ENCODE results near the gene MOG. TPM values are rescaled to one million over a fixed set of nuclear protein-coding genes. Genes with fewer than 3 reads are reported as not detected.

The MOG gene
- total and polyA plus RNA-seq, 2 experiments from 2014 or later: 0.55 to 2.5 TPM

DNA sequence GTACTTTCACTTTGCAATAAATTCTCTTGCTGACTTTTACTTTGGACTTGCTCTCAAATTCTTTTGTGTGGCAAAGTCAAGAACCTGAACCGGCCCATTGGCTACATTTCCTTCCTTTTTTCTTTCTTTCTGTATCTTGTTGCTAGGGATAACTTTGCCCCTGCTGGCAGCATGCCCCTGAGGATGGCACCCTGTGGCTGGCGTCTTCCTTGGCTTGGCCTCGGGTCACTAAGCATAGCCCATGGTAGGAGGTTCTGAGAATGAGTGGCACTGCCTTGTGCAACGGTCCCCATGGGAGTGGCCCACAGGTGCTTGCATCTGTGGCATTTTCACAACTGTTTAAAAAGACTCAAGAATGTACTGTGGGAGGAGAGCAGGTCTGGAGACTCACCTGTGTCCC, 52.3 kb downstream of the MOG start (continued):
- TF ChIP-seq, protein P1, sequence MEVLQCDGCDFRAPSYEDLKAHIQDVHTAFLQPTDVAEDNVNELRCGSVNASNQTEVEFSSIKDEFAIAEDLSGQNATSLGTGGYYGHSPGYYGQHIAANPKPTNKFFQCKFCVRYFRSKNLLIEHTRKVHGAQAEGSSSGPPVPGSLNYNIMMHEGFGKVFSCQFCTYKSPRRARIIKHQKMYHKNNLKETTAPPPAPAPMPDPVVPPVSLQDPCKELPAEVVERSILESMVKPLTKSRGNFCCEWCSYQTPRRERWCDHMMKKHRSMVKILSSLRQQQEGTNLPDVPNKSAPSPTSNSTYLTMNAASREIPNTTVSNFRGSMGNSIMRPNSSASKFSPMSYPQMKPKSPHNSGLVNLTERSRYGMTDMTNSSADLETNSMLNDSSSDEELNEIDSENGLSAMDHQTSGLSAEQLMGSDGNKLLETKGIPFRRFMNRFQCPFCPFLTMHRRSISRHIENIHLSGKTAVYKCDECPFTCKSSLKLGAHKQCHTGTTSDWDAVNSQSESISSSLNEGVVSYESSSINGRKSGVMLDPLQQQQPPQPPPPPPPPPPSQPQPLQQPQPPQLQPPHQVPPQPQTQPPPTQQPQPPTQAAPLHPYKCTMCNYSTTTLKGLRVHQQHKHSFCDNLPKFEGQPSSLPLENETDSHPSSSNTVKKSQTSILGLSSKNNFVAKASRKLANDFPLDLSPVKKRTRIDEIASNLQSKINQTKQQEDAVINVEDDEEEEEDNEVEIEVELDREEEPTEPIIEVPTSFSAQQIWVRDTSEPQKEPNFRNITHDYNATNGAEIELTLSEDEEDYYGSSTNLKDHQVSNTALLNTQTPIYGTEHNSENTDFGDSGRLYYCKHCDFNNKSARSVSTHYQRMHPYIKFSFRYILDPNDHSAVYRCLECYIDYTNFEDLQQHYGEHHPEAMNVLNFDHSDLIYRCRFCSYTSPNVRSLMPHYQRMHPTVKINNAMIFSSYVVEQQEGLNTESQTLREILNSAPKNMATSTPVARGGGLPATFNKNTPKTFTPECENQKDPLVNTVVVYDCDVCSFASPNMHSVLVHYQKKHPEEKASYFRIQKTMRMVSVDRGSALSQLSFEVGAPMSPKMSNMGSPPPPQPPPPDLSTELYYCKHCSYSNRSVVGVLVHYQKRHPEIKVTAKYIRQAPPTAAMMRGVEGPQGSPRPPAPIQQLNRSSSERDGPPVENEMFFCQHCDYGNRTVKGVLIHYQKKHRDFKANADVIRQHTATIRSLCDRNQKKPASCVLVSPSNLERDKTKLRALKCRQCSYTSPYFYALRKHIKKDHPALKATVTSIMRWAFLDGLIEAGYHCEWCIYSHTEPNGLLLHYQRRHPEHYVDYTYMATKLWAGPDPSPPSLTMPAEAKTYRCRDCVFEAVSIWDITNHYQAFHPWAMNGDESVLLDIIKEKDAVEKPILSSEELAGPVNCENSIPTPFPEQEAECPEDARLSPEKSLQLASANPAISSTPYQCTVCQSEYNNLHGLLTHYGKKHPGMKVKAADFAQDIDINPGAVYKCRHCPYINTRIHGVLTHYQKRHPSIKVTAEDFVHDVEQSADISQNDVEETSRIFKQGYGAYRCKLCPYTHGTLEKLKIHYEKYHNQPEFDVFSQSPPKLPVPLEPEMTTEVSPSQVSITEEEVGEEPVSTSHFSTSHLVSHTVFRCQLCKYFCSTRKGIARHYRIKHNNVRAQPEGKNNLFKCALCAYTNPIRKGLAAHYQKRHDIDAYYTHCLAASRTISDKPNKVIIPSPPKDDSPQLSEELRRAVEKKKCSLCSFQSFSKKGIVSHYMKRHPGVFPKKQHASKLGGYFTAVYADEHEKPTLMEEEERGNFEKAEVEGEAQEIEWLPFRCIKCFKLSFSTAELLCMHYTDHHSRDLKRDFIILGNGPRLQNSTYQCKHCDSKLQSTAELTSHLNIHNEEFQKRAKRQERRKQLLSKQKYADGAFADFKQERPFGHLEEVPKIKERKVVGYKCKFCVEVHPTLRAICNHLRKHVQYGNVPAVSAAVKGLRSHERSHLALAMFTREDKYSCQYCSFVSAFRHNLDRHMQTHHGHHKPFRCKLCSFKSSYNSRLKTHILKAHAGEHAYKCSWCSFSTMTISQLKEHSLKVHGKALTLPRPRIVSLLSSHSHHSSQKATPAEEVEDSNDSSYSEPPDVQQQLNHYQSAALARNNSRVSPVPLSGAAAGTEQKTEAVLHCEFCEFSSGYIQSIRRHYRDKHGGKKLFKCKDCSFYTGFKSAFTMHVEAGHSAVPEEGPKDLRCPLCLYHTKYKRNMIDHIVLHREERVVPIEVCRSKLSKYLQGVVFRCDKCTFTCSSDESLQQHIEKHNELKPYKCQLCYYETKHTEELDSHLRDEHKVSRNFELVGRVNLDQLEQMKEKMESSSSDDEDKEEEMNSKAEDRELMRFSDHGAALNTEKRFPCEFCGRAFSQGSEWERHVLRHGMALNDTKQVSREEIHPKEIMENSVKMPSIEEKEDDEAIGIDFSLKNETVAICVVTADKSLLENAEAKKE (CRISPR knock-in tag; IDR thresholded peaks at IDR 0.05): no peak
- TF ChIP-seq POLR2AphosphoS5 (IDR thresholded peaks at IDR 0.05; ENCODE audit: low read depth) (no peak), NANOG (IDR thresholded peaks at IDR 0.05; ENCODE audit: borderline replicate concordance) (no peak), EZH2 (IDR thresholded peaks at IDR 0.05; ENCODE audit: low read depth, unreplicated experiment) (no peak)
- TF ChIP-seq, protein P2, sequence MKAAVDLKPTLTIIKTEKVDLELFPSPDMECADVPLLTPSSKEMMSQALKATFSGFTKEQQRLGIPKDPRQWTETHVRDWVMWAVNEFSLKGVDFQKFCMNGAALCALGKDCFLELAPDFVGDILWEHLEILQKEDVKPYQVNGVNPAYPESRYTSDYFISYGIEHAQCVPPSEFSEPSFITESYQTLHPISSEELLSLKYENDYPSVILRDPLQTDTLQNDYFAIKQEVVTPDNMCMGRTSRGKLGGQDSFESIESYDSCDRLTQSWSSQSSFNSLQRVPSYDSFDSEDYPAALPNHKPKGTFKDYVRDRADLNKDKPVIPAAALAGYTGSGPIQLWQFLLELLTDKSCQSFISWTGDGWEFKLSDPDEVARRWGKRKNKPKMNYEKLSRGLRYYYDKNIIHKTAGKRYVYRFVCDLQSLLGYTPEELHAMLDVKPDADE (IDR thresholded peaks at IDR 0.05): no peak

DNA sequence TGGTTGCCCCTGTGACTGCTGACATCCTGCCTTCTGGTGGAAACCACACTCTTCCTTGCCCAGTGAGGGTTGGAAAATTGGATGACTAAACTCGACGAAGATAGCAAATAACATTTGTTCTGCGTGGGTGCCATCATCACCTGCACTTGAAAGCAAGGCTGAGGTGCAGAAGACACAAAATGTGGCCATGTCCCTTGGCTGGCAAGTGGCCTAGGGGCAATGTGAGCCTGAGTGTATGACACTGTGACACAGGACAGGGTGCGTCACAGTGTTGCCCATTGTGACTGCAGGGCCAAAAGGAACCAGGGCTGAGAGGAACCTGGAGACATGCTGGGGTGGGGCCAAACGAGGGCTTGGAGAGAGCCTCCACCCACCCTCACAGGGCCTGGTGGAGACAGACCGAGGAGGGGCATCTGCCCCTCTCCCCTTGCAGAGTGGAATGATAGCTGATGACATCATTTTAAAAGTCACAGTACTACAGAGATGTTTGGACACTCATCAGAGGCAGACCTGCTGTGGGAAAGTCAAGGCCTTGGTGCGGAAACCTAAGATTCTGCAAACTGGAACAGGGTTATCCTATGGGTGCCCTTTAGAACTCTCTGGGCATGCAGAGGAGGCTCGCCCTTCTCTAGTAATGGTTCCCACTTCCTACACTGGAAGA, 53.5 kb downstream of the MOG start:
- no peaks in the 10 kb centered on the region for H3K36me3 Mint-ChIP-seq (ENCODE audit: low read depth)
- peaks cover 11% of the 10 kb centered on the region for H3K27me3 Mint-ChIP-seq (ENCODE audit: insufficient read depth, low read depth, poor library complexity)
- Histone ChIP-seq H3K79me2 (replicated peaks; ENCODE audit: insufficient read depth) (no peaks in the 10 kb centered on the region), H3K4me2 (no peak overlapping the region), H3F3A (replicated peaks; ENCODE audit: low read depth) (no peaks in the 10 kb centered on the region), H3K4me3 (no peak overlapping the region), H3K4me1 (ENCODE audit: insufficient read depth) (peaks cover 7% of the 10 kb centered on the region; the same call in 1 of the 2 replicates), H4K20me1 (replicated peaks; ENCODE audit: insufficient read depth) (no peaks in the 10 kb centered on the region), H3K27ac (ENCODE audit: low read depth) (no peak overlapping the region), H3K9me2 (ENCODE audit: insufficient read depth) (0 out of 2 replicates have a peak, but pooled peaks cover 5% of the 10 kb centered on the region), H2AFZ (no peak overlapping the region), H3K36me3 (ENCODE audit: insufficient read depth) (no peaks in the 10 kb centered on the region), H3K27me3 (ENCODE audit: insufficient read depth) (no peaks in the 10 kb centered on the region)
- no peak overlapping the region for H3K4me3 Mint-ChIP-seq
- no peak for ATAC-seq
- no peaks in the 10 kb centered on the region for H3K9me3 Mint-ChIP-seq
- DNase-seq (ENCODE audit: low spot score): no peak
- peaks cover 10% of the 10 kb centered on the region for H3K4me1 Mint-ChIP-seq
- H3K27ac Mint-ChIP-seq: no peak overlapping the region
- no peak for TF ChIP-seq EZH2phosphoT487 (IDR thresholded peaks at IDR 0.05; ENCODE audit: unreplicated experiment)
- TF ChIP-seq, protein P2 (IDR thresholded peaks at IDR 0.05): no peak
- no peak for TF ChIP-seq CREB1 (CRISPR knock-in tag; IDR thresholded peaks at IDR 0.05; ENCODE audit: low read depth)
- TF ChIP-seq ZNF331 (CRISPR knock-in tag; IDR thresholded peaks at IDR 0.05; ENCODE audit: low read depth): no peak
- TF ChIP-seq EZH2 (IDR thresholded peaks at IDR 0.05; ENCODE audit: low read depth, unreplicated experiment): no peak
- no peak for TF ChIP-seq POLR2AphosphoS5 (IDR thresholded peaks at IDR 0.05; ENCODE audit: low read depth)
